PC-3 (cell line): ENCODE measurements around the gene PSMB9.

Experiments used
- EZH2phosphoT487 ChIP-seq: fragments of 300-600 bp; sonication (generic); IDR thresholded peaks from 2 replicates; pipeline ENCODE4 v1.6.1; 2018; ENCODE audit warnings: mild to moderate bottlenecking, antibody characterized with exemption, low read length, borderline replicate concordance
- TF ChIP-seq, protein P1 (sequence below): fragments of 300-600 bp; sonication (generic); conservative IDR thresholded peaks from 2 replicates; pipeline ENCODE4 v1.5.1; 2017; ENCODE audit warnings: antibody characterized with exemption, low read depth, mild to moderate bottlenecking, low read length

DNA sequence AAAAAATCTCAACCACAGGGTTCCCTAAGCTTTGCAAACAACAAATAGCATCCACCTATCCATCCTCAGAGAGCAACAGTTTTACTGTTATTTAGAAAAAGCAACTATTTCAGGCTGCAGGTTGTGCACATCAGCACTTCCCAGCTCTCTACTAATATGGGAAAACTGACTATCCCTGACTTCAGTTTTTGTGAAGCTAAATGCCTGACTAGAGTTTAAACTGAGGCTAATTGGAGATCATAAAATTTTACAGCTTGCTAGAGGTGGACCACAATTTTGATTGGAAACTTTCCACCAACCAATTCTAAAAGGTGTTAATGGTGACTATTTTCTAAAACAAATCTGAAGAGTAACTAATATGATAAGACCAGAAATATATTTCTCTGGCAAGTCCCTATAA lies 50.0 kb downstream of the PSMB9 start:
- TF ChIP-seq EZH2phosphoT487, result no peak
- TF ChIP-seq, protein P1, sequence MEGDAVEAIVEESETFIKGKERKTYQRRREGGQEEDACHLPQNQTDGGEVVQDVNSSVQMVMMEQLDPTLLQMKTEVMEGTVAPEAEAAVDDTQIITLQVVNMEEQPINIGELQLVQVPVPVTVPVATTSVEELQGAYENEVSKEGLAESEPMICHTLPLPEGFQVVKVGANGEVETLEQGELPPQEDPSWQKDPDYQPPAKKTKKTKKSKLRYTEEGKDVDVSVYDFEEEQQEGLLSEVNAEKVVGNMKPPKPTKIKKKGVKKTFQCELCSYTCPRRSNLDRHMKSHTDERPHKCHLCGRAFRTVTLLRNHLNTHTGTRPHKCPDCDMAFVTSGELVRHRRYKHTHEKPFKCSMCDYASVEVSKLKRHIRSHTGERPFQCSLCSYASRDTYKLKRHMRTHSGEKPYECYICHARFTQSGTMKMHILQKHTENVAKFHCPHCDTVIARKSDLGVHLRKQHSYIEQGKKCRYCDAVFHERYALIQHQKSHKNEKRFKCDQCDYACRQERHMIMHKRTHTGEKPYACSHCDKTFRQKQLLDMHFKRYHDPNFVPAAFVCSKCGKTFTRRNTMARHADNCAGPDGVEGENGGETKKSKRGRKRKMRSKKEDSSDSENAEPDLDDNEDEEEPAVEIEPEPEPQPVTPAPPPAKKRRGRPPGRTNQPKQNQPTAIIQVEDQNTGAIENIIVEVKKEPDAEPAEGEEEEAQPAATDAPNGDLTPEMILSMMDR, result no peak
